A549 (cell line): ENCODE measurements around the gene ZBED5. TPM values are rescaled to one million over a fixed set of nuclear protein-coding genes. Genes with fewer than 3 reads are reported as not detected.

ENCODE experiments used
- CBX2 ChIP-seq: fragments of 200-600 bp; sonication (generic); IDR thresholded peaks from 2 replicates; pipeline ENCODE4 v1.6.1; 2016; ENCODE audit warnings: low read depth, mild to moderate bottlenecking, borderline replicate concordance
- CBX8 ChIP-seq: fragments of 200-600 bp; sonication (generic); IDR thresholded peaks from 2 replicates; pipeline ENCODE4 v1.6.1; 2016
- CEBPB ChIP-seq, 2 experiments: fragments of >200 bp in 1 of 2; sonication (Bioruptor Twin) in 1 of 2; formaldehyde crosslinking in 1 of 2; IDR thresholded peaks; 2 replicates each; pipeline ENCODE4 v1.6.1; 2012 to 2016
- EP300 ChIP-seq, 2 experiments: fragments of >200 bp; sonication (Bioruptor Twin); formaldehyde crosslinking; IDR thresholded peaks; 2 replicates in 1 of 2; 3 replicates in 1 of 2; pipeline ENCODE4 v1.6.1; 2016 to 2017
- FOSB ChIP-seq: fragments of 250-450 bp; sonication (Bioruptor Pico); IDR thresholded peaks from 2 replicates; pipeline ENCODE4 v1.5.0; 2020; ENCODE audit warnings: mild to moderate bottlenecking, moderate library complexity
- FOXS1 ChIP-seq: fragments of 250-450 bp; sonication (Bioruptor Pico); IDR thresholded peaks from 2 replicates; pipeline ENCODE4 v1.5.0; 2020; ENCODE audit warnings: mild to moderate bottlenecking, moderate library complexity
- GATA3 ChIP-seq: IDR thresholded peaks from 2 replicates; pipeline ENCODE4 v1.6.1; 2012; ENCODE audit warnings: borderline replicate concordance
- HDAC2 ChIP-seq: fragments of 200-600 bp; sonication (generic); IDR thresholded peaks from 2 replicates; pipeline ENCODE4 v1.6.1; 2016
- HEYL ChIP-seq: fragments of 250-450 bp; sonication (Bioruptor Pico); IDR thresholded peaks from 2 replicates; pipeline ENCODE4 v1.8.0; 2021; ENCODE audit warnings: mild to moderate bottlenecking, moderate library complexity
- HOXB13 ChIP-seq: fragments of 250-450 bp; sonication (Bioruptor Pico); IDR thresholded peaks from 2 replicates; pipeline ENCODE4 v1.5.0; 2020; ENCODE audit warnings: low read depth, mild to moderate bottlenecking, moderate library complexity
- HOXB5 ChIP-seq: fragments of 250-450 bp; sonication (Bioruptor Pico); IDR thresholded peaks from 2 replicates; pipeline ENCODE4 v1.5.0; 2020; ENCODE audit warnings: mild to moderate bottlenecking, moderate library complexity
- KDM1A ChIP-seq: fragments of 200-600 bp; sonication (generic); IDR thresholded peaks from 2 replicates; pipeline ENCODE4 v1.6.1; 2016; ENCODE audit warnings: low read depth, mild to moderate bottlenecking
- MAFK ChIP-seq: fragments of 450-650 bp; IDR thresholded peaks from 2 replicates; pipeline ENCODE4 v1.6.1; 2014; ENCODE audit not compliant: partially characterized antibody
- MAZ ChIP-seq: fragments of 150-350 bp; IDR thresholded peaks from 2 replicates; pipeline ENCODE4 v1.6.1; 2014; ENCODE audit warnings: antibody characterized with exemption, low read depth, low read length, borderline replicate concordance
- MYC ChIP-seq: IDR thresholded peaks from 2 replicates; pipeline ENCODE4 v1.6.1; 2012; ENCODE audit warnings: mild to moderate bottlenecking, inconsistent platforms, low read length, improper control_type of control experiment, borderline replicate concordance
- PHF8 ChIP-seq: fragments of 200-600 bp; sonication (generic); IDR thresholded peaks from 2 replicates; pipeline ENCODE4 v1.6.1; 2016; ENCODE audit warnings: low read depth, mild to moderate bottlenecking, antibody characterized with exemption, moderate library complexity, borderline replicate concordance
- POLR2A ChIP-seq: IDR thresholded peaks from 2 replicates; pipeline ENCODE4 v1.6.1; 2012; ENCODE audit warnings: mild to moderate bottlenecking, low read length
- POLR2AphosphoS2 ChIP-seq: conservative IDR thresholded peaks from 2 replicates; pipeline ENCODE4 v1.6.1; 2012; ENCODE audit warnings: low read length, improper control_type of control experiment, inconsistent platforms
- RCOR1 ChIP-seq: fragments of 150-350 bp; IDR thresholded peaks from 2 replicates; pipeline ENCODE4 v1.6.1; 2014; ENCODE audit warnings: antibody characterized with exemption, low read length, low read depth
- RNF2 ChIP-seq: fragments of 200-600 bp; sonication (generic); IDR thresholded peaks from 2 replicates; pipeline ENCODE4 v1.6.1; 2016; ENCODE audit warnings: low read depth, mild to moderate bottlenecking, antibody characterized with exemption, moderate library complexity, borderline replicate concordance
- SMC3 ChIP-seq: fragments of >200 bp; sonication (Bioruptor Twin); formaldehyde crosslinking; IDR thresholded peaks from 3 replicates; pipeline ENCODE4 v1.6.1; 2018; ENCODE audit warnings: inconsistent platforms
- TFCP2L1 ChIP-seq: fragments of 250-450 bp; sonication (Bioruptor Pico); IDR thresholded peaks from 2 replicates; pipeline ENCODE4 v1.5.0; 2021; ENCODE audit warnings: mild to moderate bottlenecking
- TP53 ChIP-seq: fragments of 250-450 bp; sonication (Bioruptor Pico); IDR thresholded peaks from 2 replicates; pipeline ENCODE4 v1.5.0; 2021; ENCODE audit warnings: mild to moderate bottlenecking, moderate library complexity
- ZFP36 ChIP-seq: fragments of 450-650 bp; IDR thresholded peaks from 2 replicates; pipeline ENCODE4 v1.6.1; 2014; ENCODE audit warnings: borderline replicate concordance; ENCODE audit not compliant: partially characterized antibody
- ZNF302 ChIP-seq: fragments of 250-450 bp; sonication (Bioruptor Pico); IDR thresholded peaks from 2 replicates; pipeline ENCODE4 v1.9.0; 2021; ENCODE audit warnings: inconsistent platforms, mild to moderate bottlenecking, moderate library complexity
- ZSCAN20 ChIP-seq: fragments of 250-450 bp; sonication (Bioruptor Pico); IDR thresholded peaks from 2 replicates; pipeline ENCODE4 v1.8.0; 2022; ENCODE audit warnings: mild to moderate bottlenecking, moderate library complexity
- polyA plus RNA-seq, 4 experiments: library from polyadenylated mRNA; depleted of rRNA in 3 of 4; stranded (reverse); fragments of >200 nt; fragmentation: RNase III in 1 of 4; extraction: RNeasy Plus Mini Kit Qiagen cat#74134 plus additional on column Dnase treatment in 1 of 4; gene quantifications; 2 replicates in 3 of 4; 3 replicates in 1 of 4; pipeline ENCODE4 v1.2.3, GENCODE V29; 2011 to 2017
- TF ChIP-seq, protein P1 (sequence below): IDR thresholded peaks from 2 replicates; pipeline ENCODE4 v1.6.1; 2012; ENCODE audit warnings: low read depth, borderline replicate concordance
- TF ChIP-seq, protein P2 (sequence below): fragments of >200 bp; sonication (Bioruptor Twin); formaldehyde crosslinking; IDR thresholded peaks from 2 replicates; pipeline ENCODE4 v1.6.1; 2016
- TF ChIP-seq, protein P3 (sequence below): fragments of 250-450 bp; sonication (Bioruptor Pico); IDR thresholded peaks from 2 replicates; pipeline ENCODE4 v1.5.0; 2021; ENCODE audit warnings: mild to moderate bottlenecking, moderate library complexity, borderline replicate concordance
- TF ChIP-seq, protein P4 (sequence below): fragments of 450-650 bp; IDR thresholded peaks from 2 replicates; pipeline ENCODE4 v1.6.1; 2014; ENCODE audit warnings: antibody characterized with exemption
- TF ChIP-seq, protein P5 (sequence below): fragments of 250-450 bp; sonication (Bioruptor Pico); IDR thresholded peaks from 2 replicates; pipeline ENCODE4 v1.5.0; 2020; ENCODE audit warnings: low read depth, mild to moderate bottlenecking, moderate library complexity

ZBED5 gene
- polyA plus RNA-seq, 2 of the 4 experiments (the other 2 are of a cell fraction): 60.6 to 132 TPM

DNA sequence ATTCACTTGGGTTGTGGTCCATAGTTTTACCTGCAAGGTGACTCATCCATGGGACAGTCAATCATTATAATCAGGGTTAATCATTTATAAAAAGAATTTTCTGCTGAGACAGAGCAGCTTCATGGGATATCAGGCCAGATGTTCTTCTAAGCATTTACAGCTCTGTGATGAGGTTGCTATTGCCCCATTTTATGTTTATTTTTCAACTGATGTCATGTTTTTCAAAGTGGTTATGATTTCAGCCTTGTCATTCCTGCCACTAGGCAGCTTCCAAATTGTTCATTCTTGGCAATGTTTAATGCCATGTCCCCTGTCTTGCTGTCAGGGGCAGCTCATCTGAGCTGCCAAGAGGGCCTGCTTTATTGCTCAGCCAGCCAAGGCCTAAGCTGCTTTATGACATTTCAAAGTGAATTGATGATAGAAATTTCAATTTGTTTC lies 35.9 kb upstream of the ZBED5 start (continued):
- TF ChIP-seq, protein P1, sequence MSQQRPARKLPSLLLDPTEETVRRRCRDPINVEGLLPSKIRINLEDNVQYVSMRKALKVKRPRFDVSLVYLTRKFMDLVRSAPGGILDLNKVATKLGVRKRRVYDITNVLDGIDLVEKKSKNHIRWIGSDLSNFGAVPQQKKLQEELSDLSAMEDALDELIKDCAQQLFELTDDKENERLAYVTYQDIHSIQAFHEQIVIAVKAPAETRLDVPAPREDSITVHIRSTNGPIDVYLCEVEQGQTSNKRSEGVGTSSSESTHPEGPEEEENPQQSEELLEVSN: no peak
- TF ChIP-seq HDAC2 (no peak), MYC (no peak), TFCP2L1 (CRISPR knock-in tag) (no peak), RCOR1 (no peak), MAZ (no peak), EP300 (IDR thresholded peaks at IDR 0.05) (peak; percentile 76 to 88; a peak in 3 of 5 replicates), POLR2AphosphoS2 (no peak), CEBPB (IDR thresholded peaks at IDR 0.05) (peak; percentile 84 to 92), SMC3 (peak; percentile 27; the same call in 1 of the 3 replicates), FOSB (CRISPR knock-in tag) (no peak), GATA3 (peak; percentile 84), HEYL (CRISPR knock-in tag) (no peak), ZNF302 (CRISPR knock-in tag) (no peak), ZSCAN20 (CRISPR knock-in tag) (no peak), HOXB5 (CRISPR knock-in tag) (no peak), POLR2A (no peak), RNF2 (no peak), FOXS1 (CRISPR knock-in tag) (no peak), ZFP36 (no peak), KDM1A (no peak), TP53 (no peak), PHF8 (no peak), HOXB13 (CRISPR knock-in tag) (peak; percentile 26; the same call in 1 of the 2 replicates), CBX8 (no peak), MAFK (peak; percentile 84), CBX2 (no peak)
- TF ChIP-seq, protein P2, sequence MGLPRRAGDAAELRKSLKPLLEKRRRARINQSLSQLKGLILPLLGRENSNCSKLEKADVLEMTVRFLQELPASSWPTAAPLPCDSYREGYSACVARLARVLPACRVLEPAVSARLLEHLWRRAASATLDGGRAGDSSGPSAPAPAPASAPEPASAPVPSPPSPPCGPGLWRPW: peak; percentile 69
- TF ChIP-seq, protein P3, sequence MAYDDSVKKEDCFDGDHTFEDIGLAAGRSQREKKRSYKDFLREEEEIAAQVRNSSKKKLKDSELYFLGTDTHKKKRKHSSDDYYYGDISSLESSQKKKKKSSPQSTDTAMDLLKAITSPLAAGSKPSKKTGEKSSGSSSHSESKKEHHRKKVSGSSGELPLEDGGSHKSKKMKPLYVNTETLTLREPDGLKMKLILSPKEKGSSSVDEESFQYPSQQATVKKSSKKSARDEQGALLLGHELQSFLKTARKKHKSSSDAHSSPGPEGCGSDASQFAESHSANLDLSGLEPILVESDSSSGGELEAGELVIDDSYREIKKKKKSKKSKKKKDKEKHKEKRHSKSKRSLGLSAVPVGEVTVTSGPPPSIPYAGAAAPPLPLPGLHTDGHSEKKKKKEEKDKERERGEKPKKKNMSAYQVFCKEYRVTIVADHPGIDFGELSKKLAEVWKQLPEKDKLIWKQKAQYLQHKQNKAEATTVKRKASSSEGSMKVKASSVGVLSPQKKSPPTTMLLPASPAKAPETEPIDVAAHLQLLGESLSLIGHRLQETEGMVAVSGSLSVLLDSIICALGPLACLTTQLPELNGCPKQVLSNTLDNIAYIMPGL (CRISPR knock-in tag): no peak
- TF ChIP-seq, protein P4, sequence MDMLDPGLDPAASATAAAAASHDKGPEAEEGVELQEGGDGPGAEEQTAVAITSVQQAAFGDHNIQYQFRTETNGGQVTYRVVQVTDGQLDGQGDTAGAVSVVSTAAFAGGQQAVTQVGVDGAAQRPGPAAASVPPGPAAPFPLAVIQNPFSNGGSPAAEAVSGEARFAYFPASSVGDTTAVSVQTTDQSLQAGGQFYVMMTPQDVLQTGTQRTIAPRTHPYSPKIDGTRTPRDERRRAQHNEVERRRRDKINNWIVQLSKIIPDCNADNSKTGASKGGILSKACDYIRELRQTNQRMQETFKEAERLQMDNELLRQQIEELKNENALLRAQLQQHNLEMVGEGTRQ: no peak
- TF ChIP-seq, protein P5, sequence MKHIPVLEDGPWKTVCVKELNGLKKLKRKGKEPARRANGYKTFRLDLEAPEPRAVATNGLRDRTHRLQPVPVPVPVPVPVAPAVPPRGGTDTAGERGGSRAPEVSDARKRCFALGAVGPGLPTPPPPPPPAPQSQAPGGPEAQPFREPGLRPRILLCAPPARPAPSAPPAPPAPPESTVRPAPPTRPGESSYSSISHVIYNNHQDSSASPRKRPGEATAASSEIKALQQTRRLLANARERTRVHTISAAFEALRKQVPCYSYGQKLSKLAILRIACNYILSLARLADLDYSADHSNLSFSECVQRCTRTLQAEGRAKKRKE (CRISPR knock-in tag): no peak
